Activated CD8-positive, alpha-beta memory T cell treated with anti-CD3 and anti-CD28 coated beads, Interleukin-2, amount 50 U/mL, for 4 hours (primary cell): ENCODE data around the gene DCXR.

Source experiments
- DNase-seq: peaks from one replicate; pipeline ENCODE4 v3.0.0-alpha.2; 2020

Gene DCXR

DNA sequence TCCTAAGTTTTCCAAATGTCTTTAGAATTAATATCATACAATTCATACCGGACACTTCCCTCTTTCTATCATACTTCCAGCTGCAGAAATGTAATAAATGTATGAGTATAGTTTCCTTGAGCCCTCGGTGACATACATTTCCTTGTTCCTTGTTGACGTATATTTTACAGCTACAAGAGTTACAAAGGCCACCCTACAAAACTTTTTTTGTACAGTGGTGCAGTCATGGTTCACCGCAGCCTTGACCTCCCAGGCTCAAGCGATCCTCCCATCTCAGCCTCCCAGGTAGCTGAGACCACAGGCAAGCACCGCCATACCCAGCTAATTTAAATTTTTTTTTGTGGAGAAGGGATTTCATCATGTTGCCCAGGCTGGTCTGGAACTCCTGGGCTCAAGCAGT lies 35.3 kb upstream of the DCXR start:
- no peak for DNase-seq

DNA sequence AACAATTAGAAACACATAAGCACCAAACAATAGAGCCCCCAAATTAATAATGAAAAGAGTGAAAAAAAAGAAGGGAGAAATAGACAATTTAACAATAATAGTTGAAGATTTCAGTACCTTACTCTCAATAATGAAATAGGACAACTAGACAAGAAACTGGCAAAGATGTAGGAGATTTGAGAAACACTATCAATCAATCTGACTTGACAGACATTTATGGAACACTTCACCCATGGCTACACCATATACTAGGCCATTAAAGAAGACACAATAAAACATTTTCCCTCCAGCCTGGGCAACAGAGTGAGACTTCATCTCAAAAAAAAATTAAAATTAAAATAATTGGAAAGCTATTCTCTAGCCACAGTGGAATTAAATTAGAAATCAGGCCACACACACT lies 33.1 kb upstream of the DCXR start:
- no peak for DNase-seq

DNA sequence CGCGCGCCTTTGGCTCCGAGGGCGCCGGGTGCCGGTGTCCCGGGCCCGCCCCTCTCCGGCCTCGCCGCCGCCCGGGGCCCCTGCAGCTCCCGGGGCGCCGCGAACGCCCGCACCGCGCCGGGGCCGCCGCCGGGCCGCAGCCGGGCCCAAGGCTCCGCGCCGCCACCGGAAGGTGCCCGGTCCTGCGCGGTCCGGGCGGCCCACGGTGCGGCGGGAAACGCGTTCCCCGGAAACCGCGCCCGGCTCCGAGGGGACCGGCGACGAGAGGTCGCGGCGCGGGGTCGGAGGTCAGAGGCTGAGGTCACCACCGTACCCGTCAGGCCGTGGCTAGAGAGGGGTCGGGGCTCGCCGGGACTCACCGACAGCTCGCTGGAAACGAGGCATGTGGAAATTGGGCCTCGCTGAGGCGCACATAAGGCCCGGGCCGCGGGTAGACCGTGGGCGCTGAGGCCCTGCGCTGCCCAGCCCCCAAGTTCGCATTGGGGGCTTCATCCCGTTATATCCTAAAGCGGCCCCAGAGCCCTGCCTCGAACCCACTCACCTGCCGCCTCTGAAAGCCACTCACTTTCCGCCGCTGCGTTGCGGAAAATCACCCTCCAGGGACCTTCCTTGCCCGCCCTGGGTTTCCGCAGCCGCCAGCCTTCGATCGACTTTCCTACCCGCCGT lies 28.3 kb upstream of the DCXR start, which contains the start of gene DUS1L:
TSS of gene DUS1L (minus strand) at position 167 of the 666 bp plus-strand sequence. CDS start 745 bp downstream, outside the sequence.
- DNase-seq = peak; percentile 72

DNA sequence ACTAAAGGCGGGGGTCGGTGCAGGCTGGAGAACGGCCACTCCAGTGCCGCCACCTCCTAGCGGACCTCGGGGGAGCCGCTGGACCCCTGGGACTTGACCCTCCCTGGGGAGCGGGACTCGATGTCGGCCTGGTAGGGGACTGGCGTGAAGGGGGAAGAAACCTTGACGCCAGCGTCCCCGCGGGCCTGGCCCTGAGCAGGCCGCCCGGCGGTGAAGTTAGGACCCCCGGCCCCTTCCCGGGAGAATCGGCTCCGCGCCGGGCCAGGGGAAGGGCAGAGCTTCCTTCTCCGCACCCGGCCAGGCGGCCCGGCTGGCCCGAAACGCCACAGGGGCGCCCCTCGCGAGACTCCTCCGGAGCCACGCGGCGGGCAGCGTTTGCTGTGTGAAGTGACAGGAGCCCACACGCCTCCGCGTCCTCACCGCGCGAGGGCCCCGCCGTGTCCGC lies 27.7 kb upstream of the DCXR start:
- peak; percentile 51 for DNase-seq

DNA sequence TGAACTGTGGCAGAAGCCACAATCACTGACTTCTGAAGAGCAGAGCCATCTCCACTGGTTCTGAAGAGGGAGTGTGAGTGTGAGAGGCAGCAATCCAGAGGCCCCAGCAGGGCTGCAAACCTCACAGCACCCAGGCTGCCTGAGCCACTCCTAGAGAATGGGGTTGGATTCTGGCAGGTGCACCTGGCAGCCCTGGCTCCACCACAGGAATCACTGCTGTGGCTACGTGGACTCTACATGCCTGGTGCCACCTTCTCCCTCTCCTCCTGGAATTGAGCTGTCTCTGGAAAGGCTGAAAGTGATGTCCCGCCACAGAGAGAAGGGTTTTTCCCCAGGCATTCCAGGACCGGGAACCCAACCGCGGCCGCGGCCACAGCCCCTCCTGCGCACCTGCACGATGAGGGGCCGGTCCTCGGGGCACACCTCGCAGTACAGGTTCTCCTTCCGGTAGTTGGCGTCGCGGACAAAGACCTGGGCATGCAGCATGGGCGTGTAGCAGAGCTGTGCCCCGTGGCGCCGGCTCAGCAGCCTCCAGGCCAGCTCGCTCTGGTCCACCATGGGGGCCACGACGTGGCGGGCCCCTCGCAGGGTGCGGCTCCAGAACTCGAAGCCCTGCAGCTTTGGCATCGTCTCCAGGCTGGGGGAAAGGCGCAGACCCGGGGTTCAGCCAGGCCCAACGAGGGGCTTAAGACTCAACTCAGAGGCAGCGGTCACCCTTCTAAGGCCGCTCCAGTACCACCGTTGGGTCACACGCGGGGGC lies 27.1 kb upstream of the DCXR start:
- no peak for DNase-seq

DNA sequence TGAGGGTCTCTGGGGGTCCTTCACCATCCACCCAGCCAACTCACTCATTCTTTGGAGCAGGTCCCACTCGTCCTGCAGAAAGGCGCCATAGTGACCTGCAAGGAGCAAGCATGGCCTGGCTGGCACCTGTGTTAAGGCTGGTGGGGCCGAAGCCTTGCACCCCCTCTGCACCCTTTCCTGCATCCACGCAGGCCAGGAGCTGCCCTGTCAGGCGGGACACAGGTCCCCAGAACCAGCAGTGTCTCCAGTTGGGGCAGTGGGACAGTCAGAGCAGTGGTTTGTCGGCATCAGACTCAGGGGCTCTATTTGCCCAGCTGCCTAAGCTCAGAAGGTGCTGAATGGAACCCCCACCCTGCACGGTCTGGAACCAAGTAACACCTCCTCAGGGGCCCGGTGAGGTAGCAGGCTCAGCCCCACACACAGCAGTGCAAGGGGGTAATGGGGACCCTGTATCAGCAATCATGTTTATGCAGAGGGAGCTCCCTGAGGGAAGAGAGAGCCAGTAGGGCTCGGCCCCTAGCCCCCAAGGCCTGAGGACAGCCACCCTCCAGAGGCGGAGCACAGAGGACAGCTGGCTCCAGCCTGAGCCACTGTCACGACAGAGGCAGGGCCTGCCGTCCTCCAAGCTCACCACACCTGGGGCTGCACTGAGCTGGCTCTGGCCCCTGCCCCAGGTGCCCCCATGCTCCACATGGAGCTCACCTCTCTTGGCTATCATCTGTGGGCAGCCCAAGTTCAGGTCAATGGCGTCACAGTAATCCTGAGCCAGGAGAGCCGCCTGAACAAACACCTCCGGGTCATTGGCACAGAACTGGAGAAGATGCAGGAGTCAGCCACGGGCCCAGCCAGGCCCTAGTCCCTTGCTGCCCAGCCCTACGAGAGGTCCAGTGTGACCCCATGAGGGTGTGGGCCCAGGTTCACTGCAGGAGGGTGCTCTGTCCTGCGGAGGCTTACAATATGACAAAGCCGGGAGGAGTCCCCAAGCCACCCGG lies 26.2 kb upstream of the DCXR start:
- DNase-seq = no peak

DNA sequence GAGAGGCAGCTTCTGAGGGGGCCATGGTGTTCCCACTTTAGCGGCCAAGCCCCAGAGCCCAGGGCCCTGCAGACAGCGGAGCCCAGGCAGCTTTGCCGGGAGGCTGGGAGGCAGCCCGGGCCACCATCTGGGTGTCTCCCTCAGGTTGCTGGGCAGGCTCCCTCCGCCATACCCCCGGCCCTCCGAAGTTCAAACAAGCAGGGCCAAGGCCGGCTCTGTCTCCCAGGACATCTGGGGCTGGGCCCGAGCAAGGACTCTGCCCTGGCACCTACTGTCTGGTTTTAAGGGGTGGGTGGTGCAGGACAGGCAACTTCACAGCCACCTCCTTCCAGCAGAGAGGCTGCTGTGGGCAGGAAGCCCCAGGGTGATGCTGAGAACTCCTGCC lies 25.5 kb upstream of the DCXR start:
- DNase-seq = no peak

DNA sequence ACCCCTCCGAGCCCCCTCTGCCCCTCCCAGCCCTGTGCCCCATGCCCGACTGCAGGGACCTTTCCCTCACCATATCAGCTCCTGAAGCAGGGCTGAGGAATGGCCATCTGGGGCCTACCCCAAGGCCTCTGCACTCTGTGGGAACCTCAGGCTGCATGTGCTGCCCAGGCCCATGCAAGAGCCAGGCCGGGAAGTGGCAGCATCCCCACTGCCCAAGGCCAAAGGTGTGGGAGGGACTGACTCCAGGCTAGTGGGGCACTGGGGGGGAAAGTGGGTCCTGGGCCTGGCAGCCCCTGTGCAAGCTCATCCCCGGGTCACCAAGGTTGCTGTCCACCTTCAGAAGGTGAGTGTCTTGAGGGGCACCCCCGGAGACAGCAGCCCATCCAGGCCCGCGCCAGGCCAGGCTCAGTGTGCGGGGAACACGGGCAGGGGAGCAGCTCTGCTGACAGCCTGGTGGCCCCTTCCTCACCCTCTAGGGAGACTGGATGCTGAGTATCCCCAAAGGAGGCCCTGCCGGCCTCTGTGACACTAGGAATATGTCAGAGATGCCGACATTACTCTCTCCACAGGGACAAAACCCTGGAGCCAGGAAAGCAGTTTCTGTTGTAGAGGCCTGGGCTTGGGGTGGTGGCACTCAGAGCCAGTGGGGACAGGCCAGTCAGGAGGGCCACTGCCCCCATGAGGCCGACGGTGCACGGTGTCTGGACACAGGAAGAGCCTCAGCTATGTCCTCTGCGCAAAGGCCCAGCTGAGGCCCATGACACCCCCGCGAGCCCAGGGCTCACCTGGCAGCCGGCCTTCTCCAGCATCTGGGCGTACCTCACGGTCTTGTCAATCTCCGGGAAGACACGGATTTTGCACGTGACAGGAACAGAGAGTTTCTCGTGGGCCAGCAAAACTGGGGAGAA lies 24.8 kb upstream of the DCXR start:
- DNase-seq = no peak

DNA sequence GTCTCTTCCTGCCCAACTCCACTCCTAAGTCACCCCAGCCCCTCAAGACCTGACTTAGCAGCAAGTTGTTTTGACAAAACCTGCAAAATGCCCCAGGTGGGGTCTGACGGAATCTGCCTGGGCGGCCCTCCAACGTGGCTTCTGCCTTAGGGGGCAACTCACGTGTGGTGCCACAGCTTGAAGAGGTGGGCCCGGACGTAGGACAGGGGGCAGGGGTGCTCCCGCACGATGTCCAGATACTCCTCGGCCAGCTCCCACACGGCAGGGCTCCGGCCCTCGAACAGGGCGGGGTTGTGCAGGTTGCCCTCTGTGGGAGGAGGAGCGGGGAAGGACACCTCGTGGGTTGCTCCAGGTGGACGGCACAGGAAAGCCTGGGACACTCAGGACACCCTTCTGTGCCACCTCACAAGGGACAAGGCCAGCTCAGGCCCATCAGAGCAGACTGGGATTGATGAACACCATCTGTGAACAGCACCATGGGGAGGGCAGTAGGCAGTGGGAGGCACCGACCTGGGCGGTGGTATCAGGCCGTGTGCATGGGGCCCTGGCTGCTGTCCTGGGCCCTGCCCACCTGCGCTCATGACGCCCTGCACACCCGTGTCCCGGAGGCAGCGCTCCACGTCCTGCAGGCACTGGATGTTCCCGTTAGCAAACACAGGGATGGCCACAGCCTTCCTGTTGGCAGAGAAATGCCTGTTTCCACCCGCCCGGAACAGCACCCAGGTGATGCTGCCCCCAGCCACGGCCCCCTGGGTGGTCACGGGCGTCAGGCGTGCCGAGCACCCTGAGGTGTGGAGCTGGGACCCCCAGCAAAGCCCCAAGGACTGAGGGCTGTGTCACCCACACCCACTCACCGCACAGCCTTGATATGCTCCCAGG lies 23.8 kb upstream of the DCXR start:
- DNase-seq = no peak

DNA sequence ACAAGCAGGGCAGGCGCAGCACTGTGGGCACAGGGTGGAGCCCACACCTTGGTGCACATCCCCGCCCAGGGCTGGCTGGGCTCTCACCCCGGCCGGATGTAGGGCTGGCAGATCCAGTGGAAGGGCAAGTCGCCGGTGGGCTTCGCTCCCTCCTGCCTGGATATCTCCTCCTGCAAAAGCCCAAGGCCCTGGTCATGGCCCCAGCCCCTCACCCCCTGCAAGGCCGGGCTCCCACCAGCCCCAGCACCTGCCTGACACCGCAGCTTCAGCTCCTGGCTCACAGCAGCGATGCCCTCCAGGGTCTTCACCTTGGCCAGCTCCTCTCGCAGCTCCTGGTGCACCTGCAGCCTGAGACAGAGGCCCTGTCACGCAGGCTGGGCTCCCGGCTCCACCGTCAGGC lies 23.1 kb upstream of the DCXR start:
- no peak for DNase-seq

DNA sequence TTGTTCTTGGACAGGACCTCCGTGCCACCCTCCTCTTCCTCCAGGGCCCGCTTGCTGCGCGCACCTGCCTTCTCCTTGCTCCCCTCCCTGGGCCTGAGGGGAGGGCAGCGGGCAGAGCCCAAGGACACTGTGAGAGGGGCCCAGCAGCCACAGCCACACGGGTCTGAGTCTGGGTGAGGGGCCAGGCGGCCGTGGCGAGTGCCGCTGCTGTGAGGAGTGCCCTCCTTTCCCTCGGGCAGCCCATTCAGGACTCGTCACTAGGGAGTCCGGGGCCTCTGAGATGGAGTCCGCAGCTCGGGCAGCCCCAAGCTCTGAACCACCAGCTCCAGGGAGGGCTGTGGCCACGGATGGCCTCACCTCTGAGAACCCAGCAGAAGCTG lies 22.5 kb upstream of the DCXR start:
- DNase-seq = no peak

DNA sequence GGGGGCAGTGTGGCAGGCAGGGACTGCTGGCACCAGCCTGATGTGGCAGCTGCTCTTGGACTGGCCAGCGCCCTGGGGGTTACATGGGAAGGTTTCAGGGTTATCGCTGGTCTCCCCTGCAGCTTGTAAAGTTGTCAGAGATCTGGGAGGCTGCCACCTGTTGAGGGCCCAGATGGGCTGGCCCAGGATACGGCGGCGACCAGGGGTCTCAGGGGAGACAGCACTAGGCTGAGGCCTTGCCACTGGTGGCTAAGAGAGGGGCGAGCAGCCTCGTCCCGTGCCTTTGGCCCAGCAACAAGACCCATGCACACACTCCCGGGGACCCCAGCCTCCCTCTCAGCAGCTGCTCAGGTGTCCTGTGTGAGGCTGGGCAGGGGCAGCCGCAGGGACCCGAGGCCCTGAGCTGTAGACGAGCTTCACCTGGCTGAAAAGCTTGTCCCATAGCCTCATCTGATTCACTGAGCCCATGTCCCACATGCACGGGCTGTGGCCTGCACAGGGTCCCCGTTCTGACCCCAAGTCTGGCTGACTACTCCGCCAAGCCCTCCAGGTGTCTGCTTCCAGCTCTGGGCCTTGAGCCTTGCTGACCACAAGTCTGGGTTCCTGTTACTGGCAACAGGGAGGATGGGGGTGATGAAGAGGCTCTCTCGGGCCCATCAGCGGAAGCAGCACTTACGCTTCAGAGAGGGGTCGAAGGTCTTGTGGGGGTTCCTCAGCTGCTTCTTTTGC lies 21.9 kb upstream of the DCXR start:
- DNase-seq = no peak

DNA sequence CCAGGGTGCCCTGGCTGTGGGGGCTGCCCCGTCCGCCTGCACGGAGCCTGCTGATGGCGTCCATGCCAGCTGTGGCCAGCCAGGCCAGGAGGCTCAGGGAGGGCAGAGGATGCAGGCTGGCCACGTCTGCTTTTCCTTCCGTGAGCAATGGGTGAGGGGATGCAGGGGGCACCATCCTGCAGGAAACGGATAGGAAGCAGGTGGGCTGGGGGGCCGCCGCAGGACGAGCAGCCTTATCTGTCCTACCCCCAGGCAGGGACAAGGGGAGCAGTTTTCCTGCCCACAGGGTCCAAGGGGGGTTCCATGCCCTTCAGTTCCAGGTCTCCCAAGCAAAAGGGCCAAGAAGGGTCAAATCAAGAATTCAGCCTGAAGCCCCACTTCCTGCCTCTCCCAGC lies 21.4 kb upstream of the DCXR start:
- no peak for DNase-seq

DNA sequence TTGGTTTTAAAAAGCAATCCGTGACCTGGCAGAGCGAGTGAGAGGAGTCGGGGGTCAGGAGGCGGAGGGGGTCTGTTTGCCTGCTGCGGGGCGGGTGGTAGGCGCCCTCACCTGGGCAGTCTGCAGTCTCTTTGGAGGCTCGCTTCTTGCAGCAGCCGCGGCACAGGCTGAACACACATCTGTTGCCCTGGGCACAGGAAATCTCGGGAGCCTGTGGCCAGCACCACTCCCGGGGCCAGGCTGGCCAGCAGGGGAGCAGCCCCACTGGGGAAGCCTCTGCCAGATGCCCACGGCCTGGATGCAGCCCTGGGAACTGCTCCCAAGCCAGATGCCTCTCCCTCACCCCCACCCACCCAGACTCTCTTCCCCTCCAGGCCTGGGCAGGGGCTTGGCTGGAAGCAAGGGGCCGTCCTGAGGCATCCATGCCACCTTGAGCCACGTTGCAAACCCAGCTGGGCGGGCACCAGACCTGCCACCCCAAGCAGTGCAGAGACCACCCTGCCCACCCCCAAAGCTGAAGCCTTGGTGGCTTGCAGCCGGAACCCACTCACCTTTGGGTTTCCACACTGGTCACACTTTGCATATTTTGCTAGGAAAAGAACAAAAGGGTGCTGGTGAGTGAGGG lies 20.8 kb upstream of the DCXR start:
- DNase-seq = no peak

DNA sequence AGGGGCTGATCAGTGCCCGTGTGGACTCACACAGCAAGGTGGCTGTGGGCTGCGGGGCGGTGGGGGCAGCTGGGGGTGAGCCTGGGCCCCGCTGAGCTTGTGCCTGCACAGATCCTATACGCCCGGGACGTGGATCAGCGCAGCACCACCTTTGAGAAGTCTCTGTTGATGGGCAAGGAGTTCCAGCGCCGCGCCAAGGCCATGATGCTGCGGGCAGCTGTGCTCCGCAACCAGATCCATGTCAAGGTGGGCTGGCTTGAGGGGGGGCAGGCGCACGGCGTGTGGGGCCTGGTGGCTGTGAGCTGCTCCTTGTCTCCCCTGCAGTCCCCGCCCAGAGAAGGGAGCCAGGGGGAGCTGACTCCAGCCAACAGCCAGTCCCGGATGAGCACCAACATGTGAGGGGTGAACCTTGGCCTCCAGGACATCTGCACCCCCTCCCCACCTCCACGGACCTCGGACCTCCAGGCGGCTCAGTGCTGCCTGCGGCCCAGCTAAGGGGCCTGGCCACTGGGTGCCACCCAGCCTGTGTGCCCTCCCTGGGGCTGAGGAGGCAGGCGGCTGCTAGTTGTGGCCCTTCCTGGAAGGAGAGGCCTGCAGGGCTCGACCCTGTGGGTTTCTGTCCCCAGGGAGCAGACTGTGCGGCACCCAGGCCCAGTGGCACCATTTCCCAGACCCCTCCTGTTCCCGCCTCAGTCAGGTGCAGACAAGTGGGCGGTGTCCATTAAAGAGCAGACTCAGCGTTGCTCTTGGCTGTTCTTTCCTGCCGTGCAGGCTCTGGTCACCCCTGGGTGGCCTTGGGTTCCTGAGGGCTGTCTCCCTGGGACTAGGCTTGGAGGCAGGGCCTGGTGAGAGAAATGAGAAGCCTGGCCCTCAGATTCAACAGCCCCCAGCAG lies 19.5 kb upstream of the DCXR start:
- no peak for DNase-seq

DNA sequence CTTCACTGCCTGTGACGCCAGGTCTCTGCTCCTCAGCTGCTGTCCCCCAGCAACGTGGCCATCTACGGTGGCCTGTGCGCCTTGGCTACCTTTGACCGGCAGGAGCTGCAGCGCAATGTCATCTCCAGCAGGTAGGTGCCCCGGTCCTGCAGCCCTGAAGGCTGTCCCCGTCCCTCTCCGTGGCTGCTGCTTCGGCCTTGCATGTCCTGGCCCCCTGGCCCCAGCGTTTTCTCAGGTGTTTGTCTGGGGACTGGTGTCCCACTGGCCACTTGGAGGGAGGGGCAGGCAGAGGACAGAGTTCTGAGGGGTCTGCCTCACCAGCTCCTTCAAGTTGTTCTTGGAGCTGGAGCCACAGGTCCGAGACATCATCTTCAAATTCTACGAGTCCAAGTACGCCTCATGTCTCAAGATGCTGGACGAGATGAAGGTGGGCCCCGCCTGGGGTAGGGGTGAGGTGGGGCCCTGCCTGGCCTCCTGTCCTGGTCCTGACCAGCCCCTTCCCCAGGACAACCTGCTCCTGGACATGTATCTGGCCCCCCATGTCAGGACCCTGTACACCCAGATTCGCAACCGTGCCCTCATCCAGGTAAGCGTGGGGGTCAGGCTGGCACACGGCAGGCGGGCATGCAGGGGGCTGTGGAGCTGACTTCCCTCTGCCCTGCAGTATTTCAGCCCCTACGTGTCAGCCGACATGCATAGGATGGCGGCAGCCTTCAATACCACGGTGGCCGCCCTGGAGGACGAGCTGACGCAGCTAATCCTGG lies 18.6 kb upstream of the DCXR start:
- DNase-seq = no peak

DNA sequence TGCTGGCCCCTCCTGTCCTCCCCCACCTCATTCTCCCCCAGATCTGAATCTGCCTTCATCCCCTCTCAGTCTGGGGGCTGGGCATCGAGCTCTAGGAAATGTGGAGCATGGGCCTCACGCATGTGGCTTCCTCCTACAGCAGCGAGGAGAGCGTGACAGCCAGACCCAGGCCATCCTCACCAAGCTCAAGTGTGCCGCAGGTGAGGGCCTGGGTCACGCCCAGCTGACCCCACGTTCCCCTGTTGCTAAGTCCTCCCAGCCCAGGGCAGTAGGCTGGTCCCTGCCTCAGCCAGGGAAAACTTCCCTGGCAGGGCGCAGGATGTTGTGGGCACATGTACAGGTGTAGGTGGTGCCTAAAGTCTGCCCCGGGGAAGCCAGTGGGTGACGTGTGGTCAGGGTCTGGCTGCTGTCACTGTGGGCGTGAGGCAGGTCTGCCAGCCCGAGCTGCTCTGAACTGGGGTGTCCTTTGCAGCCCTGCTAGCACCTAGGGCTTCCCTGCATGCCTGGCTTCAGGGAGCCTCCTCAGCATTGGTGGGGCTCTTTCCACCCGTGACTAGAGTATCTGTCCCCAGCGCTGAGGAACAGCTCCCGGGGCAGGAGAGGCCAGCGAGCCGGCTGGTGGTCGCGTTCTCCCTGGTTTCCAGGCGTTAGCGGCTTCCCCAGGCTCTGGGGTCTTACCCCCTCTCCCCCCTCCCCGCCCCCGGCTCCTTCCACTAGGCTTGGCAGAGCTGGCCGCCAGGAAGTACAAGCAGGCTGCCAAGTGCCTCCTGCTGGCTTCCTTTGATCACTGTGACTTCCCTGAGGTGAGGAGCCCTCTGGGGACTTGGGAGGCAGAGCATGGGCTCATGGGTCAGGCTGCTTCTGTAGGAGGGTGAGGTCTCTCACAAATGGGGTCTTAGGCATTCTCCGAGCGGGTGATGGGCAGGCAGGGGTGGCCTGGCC lies 17.8 kb upstream of the DCXR start:
- no peak for DNase-seq
